ENCODE data around the gene DSN1. TPM values are rescaled to one million over a fixed set of nuclear protein-coding genes. Genes with fewer than 3 reads are reported as not detected.

DSN1 gene
- total and polyA plus RNA-seq, 9 of the 15 experiments (the other 6 are each of a cell fraction or from before 2014, with no cell fraction given) = 23.3 to 45.3 (median 31.1) TPM

DNA sequence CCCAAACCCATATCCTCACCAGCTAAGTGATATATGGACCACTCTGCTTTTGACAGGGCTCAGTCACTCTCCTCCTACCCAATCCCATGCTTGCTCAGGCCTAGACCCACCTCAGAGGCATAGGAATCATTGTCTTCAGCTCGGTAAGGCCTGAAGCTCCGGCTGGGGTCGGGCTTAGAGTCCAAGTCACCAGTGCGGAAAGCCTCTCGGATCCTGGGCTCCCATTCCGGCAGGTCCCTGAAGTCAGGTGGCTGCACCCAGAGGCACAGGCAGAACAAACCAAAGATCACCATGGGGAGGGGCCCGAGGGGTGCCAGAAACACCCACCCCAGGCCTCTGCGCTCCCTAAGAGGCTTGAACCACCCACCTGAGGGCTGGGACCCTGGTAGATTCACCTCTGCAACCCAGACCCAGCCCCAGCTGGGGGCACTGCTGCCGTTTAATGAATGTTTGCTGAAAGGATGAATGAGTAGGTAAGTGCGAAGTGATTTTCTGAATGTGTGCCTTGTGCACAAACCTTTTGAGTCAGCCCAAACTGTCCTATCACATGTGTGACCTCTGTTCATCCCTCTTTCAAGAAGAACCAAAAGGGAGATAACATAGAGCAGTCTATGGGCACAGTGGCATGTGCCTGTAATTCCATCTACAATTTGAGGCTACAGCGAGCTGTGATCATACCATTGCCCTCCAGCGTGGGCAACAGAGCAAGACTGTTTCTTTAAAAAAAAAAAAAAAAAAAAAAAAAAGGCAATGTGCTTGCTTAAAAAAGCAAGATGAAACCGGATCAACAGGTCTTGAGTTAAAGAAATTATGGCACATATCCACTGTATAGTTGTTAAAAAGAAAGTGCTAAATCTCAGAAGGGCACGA is 39.3 kb upstream of the DSN1 start:
- Histone ChIP-seq H3K4me2 (ENCODE audit: insufficient read depth, low read length) (no peak overlapping the region), H3K27ac (ENCODE audit: extremely low read depth, low read depth, low read length) (no peak overlapping the region), H4K20me1 (replicated peaks; ENCODE audit: control insufficient read depth, insufficient read depth, low read length) (peaks cover 9% of the 10 kb centered on the region; the same call in 1 of the 2 replicates), H2AFZ (ENCODE audit: low read depth, low read length) (no peak overlapping the region), H3K79me2 (ENCODE audit: control insufficient read depth, insufficient read depth, low read length) (no peaks in the 10 kb centered on the region), H3K36me3 (ENCODE audit: control insufficient read depth, insufficient read depth, low read length) (peaks cover 86% of the 10 kb centered on the region), H3K4me3 (no peak overlapping the region), H3K9ac (ENCODE audit: insufficient read depth in 1 of 2, low read depth in 2 of 2, low read length in 2 of 2) (0 out of 4 replicates have a peak overlapping the region, but pooled peaks of 1 of the 2 experiments have one; percentile 17), H3K9me3 (replicated peaks; ENCODE audit: control insufficient read depth, insufficient read depth, low read depth, low read length) (no peaks in the 10 kb centered on the region), H3K27me3 (ENCODE audit: control insufficient read depth in 2 of 2, insufficient read depth in 2 of 2, low read length in 2 of 2) (no peaks in the 10 kb centered on the region), H3K9me1 (ENCODE audit: control insufficient read depth, insufficient read depth, low read length) (peaks cover 11% of the 10 kb centered on the region), H3K4me1 (replicated peaks in 1 of 2; ENCODE audit: control insufficient read depth in 2 of 2, insufficient read depth in 2 of 2, low read length in 2 of 2) (peaks cover 0 to 15% of the 10 kb centered on the region in 2 experiments; a peak in 1 of 5 replicates)
- no peak for TF ChIP-seq PRPF4 (IDR thresholded peaks at IDR 0.05; ENCODE audit: insufficient read depth, low read depth, low read length, poor library complexity, severe bottlenecking)
- TF ChIP-seq MAFF (IDR thresholded peaks at IDR 0.05; ENCODE audit: low read length) = no peak
- no peak for TF ChIP-seq MAFK (IDR thresholded peaks at IDR 0.05; ENCODE audit: low read length)
- no peak for TF ChIP-seq ZNF3 (CRISPR knock-in tag; IDR thresholded peaks at IDR 0.05)
- TF ChIP-seq GTF2F1 (IDR thresholded peaks at IDR 0.05; ENCODE audit: low read depth, low read length) = no peak
- TF ChIP-seq POLR2A (conservative IDR thresholded peaks at IDR 0.05) = no peak
- TF ChIP-seq PTRF (tag; IDR thresholded peaks at IDR 0.05) = no peak
- no peak for TF ChIP-seq ZNF124 (CRISPR knock-in tag; IDR thresholded peaks at IDR 0.05)
- TF ChIP-seq, protein P1, sequence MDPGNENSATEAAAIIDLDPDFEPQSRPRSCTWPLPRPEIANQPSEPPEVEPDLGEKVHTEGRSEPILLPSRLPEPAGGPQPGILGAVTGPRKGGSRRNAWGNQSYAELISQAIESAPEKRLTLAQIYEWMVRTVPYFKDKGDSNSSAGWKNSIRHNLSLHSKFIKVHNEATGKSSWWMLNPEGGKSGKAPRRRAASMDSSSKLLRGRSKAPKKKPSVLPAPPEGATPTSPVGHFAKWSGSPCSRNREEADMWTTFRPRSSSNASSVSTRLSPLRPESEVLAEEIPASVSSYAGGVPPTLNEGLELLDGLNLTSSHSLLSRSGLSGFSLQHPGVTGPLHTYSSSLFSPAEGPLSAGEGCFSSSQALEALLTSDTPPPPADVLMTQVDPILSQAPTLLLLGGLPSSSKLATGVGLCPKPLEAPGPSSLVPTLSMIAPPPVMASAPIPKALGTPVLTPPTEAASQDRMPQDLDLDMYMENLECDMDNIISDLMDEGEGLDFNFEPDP (CRISPR knock-in tag; IDR thresholded peaks at IDR 0.05) = no peak
- TF ChIP-seq ZNF707 (CRISPR knock-in tag; conservative IDR thresholded peaks at IDR 0.05) = no peak
- TF ChIP-seq TEAD2 (tag; IDR thresholded peaks at IDR 0.05) = no peak
- no peak for TF ChIP-seq HDAC8 (tag; IDR thresholded peaks at IDR 0.05)
- no peak for TF ChIP-seq CC2D1A (IDR thresholded peaks at IDR 0.05)
- TF ChIP-seq, protein P2, sequence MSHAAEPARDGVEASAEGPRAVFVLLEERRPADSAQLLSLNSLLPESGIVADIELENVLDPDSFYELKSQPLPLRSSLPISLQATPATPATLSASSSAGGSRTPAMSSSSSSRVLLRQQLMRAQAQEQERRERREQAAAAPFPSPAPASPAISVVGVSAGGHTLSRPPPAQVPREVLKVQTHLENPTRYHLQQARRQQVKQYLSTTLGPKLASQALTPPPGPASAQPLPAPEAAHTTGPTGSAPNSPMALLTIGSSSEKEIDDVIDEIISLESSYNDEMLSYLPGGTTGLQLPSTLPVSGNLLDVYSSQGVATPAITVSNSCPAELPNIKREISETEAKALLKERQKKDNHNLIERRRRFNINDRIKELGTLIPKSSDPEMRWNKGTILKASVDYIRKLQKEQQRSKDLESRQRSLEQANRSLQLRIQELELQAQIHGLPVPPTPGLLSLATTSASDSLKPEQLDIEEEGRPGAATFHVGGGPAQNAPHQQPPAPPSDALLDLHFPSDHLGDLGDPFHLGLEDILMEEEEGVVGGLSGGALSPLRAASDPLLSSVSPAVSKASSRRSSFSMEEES (CRISPR knock-in tag; IDR thresholded peaks at IDR 0.05) = no peak
- in situ Hi-C loops (cut with MboI) = no loop called here
- no peak for FAIRE-seq
- 91% methylated on average over 14 of the region's 14 CpGs for WGBS (ENCODE audit: insufficient coverage, low coverage, missing lambda C conversion rate)
- no peak for DNase-seq (ENCODE audit: extremely low read depth in 1 of 4, low spot score in 3 of 4)
- ATAC-seq = no peak
- BruUV-seq (replicated peaks) = no TSS peak
- CTCF ChIA-PET (ENCODE audit: low intra/inter-chr PET ratio) = no interaction called here
- POLR2A ChIA-PET = no interaction called here
- intact Hi-C loops (cut with micrococcal nuclease) = no loop called here

All from K562 (cell line).